HG02759 (cell line): ENCODE results near the gene METRN.

Experiments
- ATAC-seq: cut with Tn5 transposase; IDR thresholded peaks from one replicate; pipeline ENCODE4 v1.9.1; 2021; ENCODE audit warnings: mild to moderate bottlenecking, moderate library complexity; ENCODE audit not compliant: unreplicated experiment

METRN gene

DNA sequence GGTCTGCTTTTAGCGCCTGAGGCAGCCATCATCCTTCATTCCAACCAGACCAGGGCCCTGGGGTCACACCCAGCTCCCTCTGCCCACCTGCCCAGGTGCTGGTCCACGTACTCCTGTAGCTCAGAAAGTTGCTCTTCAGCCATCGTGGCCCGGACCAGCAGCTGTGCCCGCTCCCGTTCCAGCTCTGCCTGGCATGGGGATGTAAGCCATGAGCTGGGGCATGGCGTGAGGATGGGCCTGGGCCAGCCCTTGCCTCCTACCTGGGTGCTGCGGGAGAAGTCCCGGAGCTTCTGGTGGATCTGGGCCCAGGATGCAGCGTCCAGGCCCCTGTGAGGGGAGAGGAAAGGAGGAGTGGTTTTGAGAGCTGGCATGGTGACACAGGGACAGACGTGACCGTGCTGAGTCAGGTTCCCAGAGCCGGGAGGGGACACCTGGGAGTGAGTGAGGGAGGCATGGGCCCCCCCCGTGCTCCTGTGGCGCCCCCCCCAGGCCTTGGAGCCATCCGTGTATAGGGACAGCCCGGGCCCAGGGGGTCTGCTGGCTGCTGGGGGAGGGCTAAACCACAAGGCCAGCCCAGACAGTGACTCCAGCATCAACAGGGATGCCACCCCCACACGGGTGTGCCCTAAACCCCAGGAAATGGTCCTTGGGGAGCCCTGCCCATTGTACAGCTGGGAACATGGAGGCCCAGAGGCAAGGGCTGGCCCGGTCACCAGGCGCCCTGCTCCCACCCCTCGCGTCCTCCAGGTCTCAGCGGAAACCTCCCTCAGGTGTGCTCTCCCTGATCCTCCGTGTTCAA is 8.1 kb downstream of the METRN start:
- ATAC-seq: no peak

DNA sequence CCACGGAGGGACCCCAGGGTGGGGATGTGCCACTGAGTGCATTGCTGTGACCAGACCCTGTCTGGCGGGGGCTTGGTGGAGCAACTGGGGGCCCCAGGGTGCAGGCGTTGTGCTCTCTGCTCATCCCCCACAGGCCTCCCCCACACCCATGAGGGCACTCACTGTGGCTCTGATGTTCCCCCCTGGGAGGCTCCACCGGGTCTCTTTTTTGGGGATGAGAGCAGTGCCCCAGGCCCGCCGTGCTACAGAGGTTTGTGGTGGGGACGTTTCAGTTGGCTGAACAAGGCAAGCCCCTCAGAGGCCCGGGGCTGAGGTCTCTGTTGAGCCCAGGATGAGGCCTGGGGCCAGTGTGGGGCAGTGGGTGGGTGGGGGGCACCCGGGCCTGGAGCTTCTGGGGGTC is 8.8 kb downstream of the METRN start:
- no peak for ATAC-seq

DNA sequence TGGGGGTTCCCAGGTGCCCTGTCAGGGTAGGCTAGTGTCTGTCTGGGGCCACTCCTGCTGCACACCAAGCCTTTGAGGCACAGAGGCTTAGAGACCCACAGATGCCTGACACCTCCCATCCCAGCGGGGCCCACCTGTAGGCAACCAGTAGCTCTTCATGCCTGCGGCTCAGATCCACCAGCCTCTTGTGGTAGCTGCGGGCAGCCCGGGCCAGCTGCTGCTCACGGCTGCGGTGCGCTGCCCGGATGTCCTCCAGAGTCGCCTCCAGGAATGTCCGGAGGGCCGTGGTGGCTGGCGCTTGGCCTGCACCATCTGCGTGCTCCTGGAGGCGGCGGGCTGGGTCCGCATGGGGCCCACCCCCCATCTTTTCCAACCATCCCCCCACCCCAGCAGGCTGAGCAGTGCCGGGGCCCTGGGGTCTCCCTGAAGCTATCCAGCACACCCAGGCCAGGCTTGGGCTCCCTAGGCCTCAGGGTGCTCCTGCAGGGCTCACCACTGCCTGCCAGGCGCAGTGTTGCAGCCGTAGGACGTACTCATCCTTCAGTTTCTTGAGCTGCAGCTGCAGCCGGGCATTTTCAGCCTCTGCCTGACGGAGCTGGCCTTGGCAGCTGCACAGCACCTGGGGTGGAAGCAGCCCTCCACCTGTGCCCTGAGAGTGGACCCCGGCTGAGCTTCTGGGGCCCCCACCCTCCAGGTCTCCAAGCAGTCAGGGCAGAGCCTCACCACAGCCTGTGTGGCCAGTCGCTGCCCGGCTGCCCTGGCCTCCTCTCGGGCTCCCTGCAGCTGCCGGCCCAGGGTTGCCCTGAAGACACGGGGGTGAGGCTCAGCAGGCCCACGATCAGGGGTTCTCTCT is 9.5 kb downstream of the METRN start:
- ATAC-seq: no peak

DNA sequence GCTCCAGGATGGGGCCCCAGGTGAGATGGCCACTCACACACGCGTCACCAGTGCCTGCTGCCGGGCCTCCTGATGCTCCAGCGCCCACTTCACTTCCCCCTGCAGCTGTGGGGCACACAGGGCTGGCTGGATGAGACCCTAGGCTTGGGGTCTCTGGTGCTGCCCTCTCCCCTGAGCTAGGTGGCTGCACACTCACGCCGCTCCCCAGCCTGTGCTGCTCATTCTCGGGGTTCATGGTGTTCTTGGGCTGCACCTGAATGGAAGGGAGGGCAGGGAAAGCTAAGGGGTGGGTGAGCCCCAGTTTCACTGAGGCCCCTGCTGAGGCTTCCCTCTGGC is 10.1 kb downstream of the METRN start:
- ATAC-seq: no peak

DNA sequence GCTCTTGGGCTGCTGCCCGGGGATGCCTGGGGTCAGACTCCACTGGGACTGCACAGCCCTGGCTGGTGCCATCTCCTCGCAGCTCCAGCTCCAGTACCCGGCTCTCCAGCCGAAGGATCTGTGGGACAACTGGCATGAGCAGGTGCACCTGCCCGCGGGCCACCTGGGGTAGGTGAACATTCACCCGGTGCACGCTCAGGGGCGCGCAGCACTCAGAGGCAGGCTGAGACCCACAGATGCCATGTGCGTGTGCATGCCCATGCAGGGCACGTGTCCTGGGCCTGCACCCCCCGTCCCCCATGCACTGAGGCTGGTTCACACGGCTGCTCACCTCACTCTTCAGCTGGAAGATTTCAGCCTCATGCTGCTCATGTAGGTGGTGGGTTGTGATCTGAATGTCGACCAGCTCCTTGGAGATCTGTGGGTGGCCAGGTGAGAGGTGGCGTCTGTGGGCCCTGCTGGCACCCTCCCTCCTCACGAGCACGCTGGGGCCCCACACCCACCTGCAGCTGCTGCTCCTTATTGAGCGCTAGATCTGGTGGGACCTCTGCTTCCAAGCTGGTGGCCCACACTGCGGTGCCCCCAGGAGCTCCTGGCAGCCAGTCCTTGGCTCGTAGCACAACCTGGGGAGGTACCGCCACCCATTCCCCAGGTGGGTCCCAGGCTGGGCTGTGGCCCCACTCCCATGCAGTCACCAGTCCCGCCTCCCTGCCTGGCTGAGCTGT is 10.7 kb downstream of the METRN start:
- no peak for ATAC-seq

DNA sequence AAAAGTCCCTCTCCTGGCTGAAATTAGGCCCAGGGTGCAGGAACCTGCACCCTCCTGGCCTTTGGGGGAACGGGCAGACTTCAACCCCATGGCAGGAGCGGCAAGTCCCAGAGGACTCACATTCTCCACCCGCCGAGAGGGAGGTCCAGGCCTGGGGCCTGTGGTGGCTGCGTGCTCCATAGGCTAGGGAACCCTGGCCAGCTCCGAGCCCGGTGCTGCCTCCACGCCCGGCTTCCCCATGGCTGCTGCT is 11.2 kb downstream of the METRN start:
- no peak for ATAC-seq

DNA sequence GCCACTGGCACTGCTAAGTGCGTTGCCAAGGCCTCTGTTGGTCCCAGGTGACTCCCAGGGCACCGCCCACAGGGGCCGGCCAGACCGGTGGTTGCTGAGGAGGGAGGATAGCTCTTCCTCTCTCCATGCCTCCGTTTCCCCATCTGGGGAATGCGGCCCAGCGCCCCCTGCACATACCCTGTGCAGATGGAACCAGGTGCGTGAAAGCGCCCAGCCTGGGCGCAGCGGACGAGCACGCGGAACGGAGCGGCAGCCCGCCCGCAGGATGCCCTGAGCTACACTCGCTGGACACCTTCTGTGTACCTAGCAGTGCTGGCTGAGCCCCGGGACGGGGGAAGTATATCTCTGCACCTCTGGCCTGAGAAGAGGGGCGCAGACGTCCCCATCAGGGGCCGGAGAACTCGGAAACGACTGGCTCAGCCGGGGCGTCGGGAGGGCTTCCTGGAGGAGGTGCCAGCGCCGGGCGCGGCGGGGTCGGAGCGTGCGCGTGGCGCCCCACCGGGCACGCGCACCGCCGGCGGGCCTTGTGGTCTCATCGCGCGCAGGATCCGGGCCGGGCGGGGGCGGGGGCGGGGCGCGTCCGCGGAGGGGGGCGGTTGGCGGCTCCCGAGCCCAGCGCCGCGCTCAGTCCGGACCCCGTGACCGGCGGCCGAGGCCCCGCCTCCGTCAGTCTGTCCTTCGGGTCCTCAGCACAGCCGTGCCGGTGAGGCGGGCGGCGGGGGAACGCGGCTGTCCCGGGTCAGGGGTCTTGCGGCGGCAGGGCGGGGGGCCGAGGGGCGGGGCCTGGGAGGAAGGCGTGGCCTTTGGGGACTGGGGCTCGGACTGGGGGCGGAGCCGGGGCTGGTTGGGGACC is 11.7 kb downstream of the METRN start, which contains the start of the genes CCDC78 and HAGHL:
CCDC78 (minus strand) TSS at position 6 of the 853 bp plus-strand sequence. CDS start 76 bp downstream, outside the sequence.
HAGHL (plus strand) TSS at position 669 of the 853 bp plus-strand sequence. CDS start 404 bp downstream, outside the sequence.
- ATAC-seq: peak; percentile 38

DNA sequence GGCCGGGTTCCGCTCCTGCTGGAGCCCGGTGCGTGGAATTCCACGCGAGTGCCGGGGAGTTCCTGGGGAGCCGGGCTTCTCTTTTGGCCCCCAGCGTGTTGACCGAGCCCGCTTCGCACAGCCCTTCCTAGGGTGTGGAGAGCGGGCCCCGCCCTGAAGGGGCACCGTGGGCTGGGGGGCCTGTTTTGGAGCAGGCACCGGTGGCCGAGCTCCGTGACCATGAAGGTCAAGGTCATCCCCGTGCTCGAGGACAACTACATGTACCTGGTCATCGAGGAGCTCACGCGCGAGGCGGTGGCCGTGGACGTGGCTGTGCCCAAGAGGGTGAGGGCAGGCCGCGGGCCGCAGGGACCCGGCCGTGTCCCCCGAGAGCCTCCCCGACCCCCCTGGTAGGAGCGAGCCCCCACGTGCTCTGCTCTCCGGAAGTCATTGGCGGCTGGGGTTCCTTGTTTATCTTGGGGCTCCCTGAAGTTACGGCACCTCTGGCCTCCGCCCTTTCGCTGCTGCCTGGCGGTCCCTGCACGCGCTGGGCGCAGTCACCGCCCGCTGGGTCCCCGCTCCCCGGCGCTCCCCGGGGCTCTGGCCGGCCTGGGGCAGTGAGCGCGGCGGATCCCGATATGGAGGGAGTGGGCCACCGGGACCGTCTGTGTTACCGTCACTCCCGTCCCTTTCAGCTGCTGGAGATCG is 12.5 kb downstream of the METRN start:
- ATAC-seq: no peak

DNA sequence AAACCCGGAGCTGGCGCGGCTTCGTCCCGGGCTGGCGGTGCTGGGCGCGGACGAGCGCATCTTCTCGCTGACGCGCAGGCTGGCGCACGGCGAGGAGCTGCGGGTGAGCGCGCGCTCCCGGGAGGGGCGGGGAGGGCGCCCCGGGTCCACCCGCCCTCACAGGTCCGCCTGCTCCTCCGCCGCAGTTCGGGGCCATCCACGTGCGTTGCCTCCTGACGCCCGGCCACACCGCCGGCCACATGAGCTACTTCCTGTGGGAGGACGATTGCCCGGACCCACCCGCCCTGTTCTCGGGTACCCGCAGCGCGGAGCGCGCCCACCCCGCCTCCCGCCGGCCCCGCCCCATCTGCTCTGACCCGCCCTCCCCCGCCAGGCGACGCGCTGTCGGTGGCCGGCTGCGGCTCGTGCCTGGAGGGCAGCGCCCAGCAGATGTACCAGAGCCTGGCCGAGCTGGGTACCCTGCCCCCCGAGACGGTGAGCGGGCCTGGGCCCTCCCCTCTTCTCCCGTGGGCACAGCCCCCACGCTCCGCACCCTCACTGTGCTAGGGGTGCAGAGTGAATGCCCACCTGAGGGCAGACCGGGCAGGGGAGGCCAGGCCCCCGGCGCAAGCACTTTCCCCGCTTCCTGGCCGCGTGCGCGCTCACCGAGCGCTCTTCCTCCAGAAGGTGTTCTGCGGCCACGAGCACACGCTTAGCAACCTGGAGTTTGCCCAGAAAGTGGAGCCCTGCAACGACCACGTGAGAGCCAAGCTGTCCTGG is 13.4 kb downstream of the METRN start:
- ATAC-seq: peak; percentile 35

DNA sequence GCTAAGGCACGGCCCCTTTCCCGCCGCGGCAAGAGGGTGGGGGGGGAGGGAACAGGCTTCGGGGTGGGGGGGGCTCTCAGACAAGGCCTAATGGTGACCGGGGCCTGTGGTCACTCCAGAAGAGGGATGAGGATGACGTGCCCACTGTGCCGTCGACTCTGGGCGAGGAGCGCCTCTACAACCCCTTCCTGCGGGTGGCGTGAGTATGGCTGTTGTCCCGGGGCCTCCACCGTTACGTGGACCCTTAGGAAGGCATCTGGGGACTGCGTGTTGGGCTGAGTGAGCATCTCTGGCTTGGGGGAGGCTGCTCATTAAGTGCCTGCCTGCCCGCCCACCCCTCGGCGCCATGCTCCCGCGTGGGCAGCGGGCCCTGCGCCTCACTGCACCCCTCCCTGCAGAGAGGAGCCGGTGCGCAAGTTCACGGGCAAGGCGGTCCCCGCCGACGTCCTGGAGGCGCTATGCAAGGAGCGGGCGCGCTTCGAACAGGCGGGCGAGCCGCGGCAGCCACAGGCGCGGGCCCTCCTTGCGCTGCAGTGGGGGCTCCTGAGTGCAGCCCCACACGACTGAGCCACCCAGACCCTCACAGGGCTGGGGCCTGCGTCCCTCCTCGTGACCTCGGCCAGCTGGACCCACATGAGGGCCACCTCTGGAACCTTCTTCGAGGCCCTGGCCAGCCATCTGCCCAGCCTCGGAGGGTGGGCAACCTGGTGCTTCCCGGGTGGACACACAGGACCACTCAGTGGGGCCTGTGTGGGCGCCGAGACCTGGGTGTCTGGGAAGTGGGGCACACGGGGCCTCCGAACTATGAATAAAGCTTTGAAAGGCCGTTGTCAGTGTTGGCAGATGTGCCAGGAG is 14.2 kb downstream of the METRN start:
- ATAC-seq: no peak

DNA sequence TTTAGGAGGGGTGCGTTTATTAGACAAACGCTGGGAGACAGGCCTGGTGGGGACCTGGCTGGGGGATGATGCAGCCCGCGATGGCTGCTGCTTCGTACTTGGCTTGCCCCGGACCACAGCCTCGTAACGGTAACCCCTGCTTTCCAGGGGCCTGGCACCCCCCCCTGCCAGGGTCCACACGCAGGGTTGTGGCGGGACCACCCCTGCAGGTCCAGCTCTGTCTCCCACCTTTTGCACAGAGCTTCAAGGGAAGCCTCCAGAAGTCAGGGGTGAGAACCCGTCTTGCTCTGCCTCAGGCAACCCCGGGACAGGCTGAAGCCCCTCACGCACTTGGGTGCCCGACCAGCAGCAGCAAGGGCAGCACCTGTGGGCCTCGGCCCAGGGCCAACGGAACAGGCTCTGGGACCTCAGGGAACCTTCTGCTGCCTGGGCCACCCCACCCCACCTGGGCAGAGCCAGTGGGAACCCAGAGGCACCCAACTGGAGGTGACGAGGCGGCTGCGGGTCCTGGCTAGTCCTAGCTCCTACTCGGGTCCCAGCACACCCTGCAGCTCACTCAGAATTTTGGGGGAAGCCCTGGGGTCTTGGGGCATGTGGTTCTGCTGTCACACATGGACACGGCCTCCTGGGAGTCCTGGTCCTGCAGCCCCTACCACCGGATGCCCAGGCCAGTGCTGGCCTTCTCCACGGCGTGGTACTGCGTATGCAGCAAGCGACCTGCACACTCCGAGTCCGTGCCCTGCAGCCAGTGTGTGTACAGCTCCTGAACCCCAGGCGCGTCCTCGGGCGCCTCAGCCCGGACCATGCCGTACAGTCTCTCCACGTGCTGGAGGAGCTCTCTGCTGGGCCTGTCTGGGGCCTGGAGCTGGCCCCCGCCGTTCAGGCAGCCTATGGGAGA is 15.1 kb downstream of the METRN start:
- no peak for ATAC-seq

DNA sequence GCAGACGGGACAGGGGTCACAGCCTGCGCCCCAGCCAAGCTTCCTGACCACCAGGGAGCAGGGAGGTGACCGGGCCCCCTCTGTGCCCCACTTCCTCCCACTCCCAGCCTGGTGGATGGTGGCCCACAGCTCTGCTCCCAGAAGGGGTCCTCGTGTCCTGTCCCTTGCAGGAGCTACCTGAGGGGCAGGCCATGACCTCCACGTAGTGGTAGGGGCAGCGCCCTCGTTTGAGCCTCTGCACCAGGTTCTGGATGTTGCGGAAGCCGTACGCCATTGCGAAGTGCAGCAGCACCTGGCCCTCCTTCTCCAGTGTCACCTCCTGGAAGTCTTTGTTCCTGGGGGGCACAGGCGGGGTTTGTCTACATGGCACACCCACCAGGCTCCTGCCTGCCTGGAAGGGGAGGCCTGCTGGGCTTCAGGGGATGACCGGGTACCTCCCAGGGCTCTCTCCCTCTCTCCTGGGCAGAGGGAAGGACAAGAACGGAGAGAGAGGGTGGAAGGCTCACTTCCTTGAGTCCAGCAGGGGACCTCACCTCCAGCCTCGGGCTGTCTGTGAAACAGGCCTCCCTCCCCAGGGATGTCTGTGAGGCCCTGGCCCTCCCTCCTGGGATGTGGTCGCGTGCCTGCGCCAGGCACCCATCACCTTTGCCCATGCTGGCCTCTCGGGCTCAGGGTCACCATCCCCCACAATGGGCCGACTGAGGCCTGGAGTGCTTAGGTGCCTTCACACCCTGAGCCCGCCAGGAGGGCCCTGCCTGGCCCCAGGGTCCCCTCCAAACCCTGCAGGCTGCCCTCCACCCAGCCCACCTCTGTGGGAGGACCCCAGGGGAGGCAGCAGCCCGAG is 16.0 kb downstream of the METRN start:
- no peak for ATAC-seq

DNA sequence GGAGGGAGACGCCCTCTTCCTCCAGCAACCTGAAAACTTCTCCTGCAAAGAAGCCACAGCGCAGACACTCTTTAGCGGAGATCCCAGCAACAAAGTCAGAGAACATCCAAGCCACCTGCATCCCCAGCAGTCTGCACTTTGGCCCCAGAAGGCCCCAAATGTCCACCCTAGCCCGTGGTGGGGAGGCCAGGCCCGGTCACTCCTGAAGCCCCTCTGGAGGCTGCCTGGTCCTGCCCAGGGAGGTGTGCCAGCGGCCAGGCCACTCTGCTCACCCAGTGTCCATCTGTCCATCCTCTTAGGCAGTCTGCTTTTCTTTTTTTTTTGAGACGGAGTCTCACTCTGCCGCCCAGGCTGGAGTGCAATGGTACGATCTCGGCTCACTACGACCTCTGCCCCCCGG is 17.4 kb downstream of the METRN start:
- ATAC-seq: no peak

DNA sequence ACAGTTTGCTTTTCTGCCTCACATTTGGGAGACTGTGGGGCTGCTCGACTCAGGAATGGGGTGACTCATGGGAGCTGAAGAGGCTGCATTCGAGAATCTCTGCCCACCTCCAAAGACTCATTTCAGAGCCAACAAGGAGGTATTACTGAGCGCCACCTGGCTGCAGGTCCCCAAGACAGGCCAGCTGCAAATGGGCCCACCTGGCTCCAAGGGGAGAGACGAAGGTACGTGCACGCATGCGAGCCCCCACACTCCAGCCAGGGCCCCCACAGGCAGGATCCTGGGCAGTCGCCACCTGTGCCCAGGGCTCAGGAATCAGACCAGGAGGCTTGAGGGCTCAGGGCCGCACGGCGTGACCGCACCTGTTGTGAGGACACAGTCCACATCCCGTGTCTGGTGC is 18.0 kb downstream of the METRN start:
- no peak for ATAC-seq

DNA sequence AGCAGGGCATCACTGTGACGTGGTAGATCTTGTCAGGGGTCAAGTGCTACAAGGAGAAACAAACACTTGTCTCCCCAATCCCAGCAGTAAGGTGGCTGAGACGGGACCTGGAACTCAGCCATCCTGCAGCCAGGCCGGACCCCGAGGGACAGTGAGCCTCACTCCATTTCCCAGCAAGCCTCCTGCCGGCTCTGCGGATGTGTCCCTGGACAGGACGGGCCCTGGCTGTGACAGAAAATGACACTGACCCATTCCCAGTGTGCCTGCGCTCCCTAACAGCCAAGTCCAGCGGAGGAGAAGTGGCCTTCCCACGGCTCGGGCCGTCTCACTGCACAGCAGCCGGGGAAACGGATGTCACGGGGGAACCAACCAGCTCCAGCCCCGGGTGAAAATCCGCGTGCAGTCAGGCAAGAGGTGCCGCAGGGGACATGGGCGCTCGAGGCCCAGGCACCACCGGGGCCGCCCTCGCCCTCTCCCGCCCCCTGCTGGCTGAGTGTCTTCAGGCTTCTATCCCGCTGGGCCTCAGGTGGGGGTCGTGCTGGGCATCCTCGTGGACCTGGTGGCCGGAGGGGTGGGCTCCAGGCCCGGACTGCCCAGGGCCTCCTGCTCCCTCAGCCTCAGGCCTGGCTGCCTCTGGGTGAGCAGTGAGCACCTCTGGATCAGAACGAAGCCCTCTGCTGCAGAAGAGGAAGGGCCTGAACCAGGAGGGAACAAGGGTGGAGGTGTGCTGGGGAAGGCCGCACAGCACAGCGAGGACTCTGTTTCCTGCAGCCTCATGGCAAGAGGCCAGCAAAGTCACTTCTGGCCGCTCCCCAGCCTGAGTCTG is 18.7 kb downstream of the METRN start:
- no peak for ATAC-seq
